VCaP (cell line): ENCODE results near the gene CHRNA9.

Experiments
- H3K27ac ChIP-seq: fragments of 450-650 bp; 2 replicates; pipeline ENCODE4 v1.5.1; 2017
- TF ChIP-seq, protein P1 (sequence below): fragments of 450-650 bp; conservative IDR thresholded peaks from 2 replicates; pipeline ENCODE4 v1.5.1; 2017; ENCODE audit warnings: mild to moderate bottlenecking, moderate library complexity

The CHRNA9 gene

GRCh38 chr4:40403081-40403480, 67.9 kb downstream of the CHRNA9 start:
- TF ChIP-seq, protein P1, sequence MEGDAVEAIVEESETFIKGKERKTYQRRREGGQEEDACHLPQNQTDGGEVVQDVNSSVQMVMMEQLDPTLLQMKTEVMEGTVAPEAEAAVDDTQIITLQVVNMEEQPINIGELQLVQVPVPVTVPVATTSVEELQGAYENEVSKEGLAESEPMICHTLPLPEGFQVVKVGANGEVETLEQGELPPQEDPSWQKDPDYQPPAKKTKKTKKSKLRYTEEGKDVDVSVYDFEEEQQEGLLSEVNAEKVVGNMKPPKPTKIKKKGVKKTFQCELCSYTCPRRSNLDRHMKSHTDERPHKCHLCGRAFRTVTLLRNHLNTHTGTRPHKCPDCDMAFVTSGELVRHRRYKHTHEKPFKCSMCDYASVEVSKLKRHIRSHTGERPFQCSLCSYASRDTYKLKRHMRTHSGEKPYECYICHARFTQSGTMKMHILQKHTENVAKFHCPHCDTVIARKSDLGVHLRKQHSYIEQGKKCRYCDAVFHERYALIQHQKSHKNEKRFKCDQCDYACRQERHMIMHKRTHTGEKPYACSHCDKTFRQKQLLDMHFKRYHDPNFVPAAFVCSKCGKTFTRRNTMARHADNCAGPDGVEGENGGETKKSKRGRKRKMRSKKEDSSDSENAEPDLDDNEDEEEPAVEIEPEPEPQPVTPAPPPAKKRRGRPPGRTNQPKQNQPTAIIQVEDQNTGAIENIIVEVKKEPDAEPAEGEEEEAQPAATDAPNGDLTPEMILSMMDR = no peak

More at GRCh38 chr4:40403081-40403480, 67.9 kb downstream of the CHRNA9 start:
- no peak overlapping the region; the same call in 1 of the 2 replicates for H3K27ac ChIP-seq
